Caco-2 (cell line): Measurements from ENCODE around the gene CYRIA. TPM values are rescaled to one million over a fixed set of nuclear protein-coding genes. Genes with fewer than 3 reads are reported as not detected.

Experiments
- BruUV-seq: library from RNA; stranded (reverse); fragments of 400-500 nt; replicated peaks from 2 replicates; lab custom pipeline; 2021; lab: Mats Ljungman, UMichigan
- CTCF ChIA-PET: fragments of 300-600 bp; sonication (Branson Sonifier 250); formaldehyde crosslinking; loops from one replicate; lab custom pipeline; 2022; ENCODE audit warnings: antibody characterized with exemption; lab: Charles Lee
- POLR2A ChIA-PET: fragments of 300-600 bp; sonication (Branson Sonifier 250); formaldehyde crosslinking; loops from one replicate; lab custom pipeline; 2022; ENCODE audit warnings: antibody characterized with exemption; lab: Charles Lee
- DNase-seq, 2 experiments: peaks; one replicate each; pipeline versions ENCODE4 v3.0.0 to v3.0.0-alpha.2; 2020 to 2022
- H3K27me3 ChIP-seq: replicated peaks from 2 replicates; pipeline ENCODE4 v1.6.0; 2011; ENCODE audit warnings: low read length; ENCODE audit not compliant: control insufficient read depth, insufficient read depth
- H3K36me3 ChIP-seq: 2 replicates; pipeline ENCODE4 v1.5.1; 2011; ENCODE audit warnings: low read length; ENCODE audit not compliant: control insufficient read depth, insufficient read depth
- H3K4me1 ChIP-seq: fragments of 250-450 bp; sonication (Bioruptor Pico); 2 replicates; pipeline ENCODE4 v1.5.1; 2020; ENCODE audit warnings: mild to moderate bottlenecking
- H3K4me3 ChIP-seq: 2 replicates; pipeline ENCODE4 v1.5.1; 2011; ENCODE audit warnings: low read depth, mild to moderate bottlenecking, control low read depth, low read length
- H3K9me3 ChIP-seq: fragments of 250-450 bp; sonication (Bioruptor Pico); 2 replicates; pipeline ENCODE4 v1.5.1; 2020; ENCODE audit warnings: mild to moderate bottlenecking, moderate library complexity
- H3K27ac Mint-ChIP-seq: one replicate; pipeline ENCODE4 v1.8.0; 2022; ENCODE audit warnings: mixed read lengths; ENCODE audit not compliant: unreplicated experiment
- H3K27me3 Mint-ChIP-seq: one replicate; pipeline ENCODE4 v1.8.0; 2022; ENCODE audit warnings: mixed read lengths; ENCODE audit not compliant: insufficient read depth, unreplicated experiment
- H3K36me3 Mint-ChIP-seq: one replicate; pipeline ENCODE4 v1.8.0; 2022; ENCODE audit warnings: mild to moderate bottlenecking, mixed read lengths; ENCODE audit not compliant: insufficient read depth, unreplicated experiment
- H3K4me1 Mint-ChIP-seq: one replicate; pipeline ENCODE4 v1.8.0; 2022; ENCODE audit warnings: low read depth, mixed read lengths; ENCODE audit not compliant: unreplicated experiment
- H3K4me3 Mint-ChIP-seq: one replicate; pipeline ENCODE4 v1.8.0; 2022; ENCODE audit warnings: mild to moderate bottlenecking, moderate library complexity, mixed read lengths; ENCODE audit not compliant: unreplicated experiment
- H3K9me3 Mint-ChIP-seq: one replicate; pipeline ENCODE4 v1.8.0; 2022; ENCODE audit warnings: mixed read lengths; ENCODE audit not compliant: unreplicated experiment
- CTCF ChIP-seq, 2 experiments: fragments of 200-600 bp in 1 of 2; IDR thresholded peaks; 1 replicate in 1 of 2; 2 replicates in 1 of 2; pipeline versions ENCODE4 v1.5.1 to v1.8.0; 2011 to 2022; ENCODE audit warnings: antibody characterized with exemption in 1 of 2, control low read depth in 1 of 2, inconsistent platforms in 1 of 2, low read depth in 1 of 2, low read length in 1 of 2, mild to moderate bottlenecking in 1 of 2, moderate library complexity in 1 of 2; ENCODE audit not compliant: insufficient read depth in 1 of 2, severe bottlenecking in 1 of 2, unreplicated experiment in 1 of 2
- intact Hi-C: fragments of 100-400 bp; cut with micrococcal nuclease; formaldehyde crosslinking; loops from one replicate; pipeline ENCODE4 v1.10.0; 2022; ENCODE audit not compliant: unreplicated experiment
- total RNA-seq: library from RNA; stranded (reverse); gene quantifications from 2 replicates; pipeline ENCODE4 v1.2.3, GENCODE V29; 2022

Gene CYRIA
- total RNA-seq, 1 experiment from 2014 or later: 0.20 TPM

DNA sequence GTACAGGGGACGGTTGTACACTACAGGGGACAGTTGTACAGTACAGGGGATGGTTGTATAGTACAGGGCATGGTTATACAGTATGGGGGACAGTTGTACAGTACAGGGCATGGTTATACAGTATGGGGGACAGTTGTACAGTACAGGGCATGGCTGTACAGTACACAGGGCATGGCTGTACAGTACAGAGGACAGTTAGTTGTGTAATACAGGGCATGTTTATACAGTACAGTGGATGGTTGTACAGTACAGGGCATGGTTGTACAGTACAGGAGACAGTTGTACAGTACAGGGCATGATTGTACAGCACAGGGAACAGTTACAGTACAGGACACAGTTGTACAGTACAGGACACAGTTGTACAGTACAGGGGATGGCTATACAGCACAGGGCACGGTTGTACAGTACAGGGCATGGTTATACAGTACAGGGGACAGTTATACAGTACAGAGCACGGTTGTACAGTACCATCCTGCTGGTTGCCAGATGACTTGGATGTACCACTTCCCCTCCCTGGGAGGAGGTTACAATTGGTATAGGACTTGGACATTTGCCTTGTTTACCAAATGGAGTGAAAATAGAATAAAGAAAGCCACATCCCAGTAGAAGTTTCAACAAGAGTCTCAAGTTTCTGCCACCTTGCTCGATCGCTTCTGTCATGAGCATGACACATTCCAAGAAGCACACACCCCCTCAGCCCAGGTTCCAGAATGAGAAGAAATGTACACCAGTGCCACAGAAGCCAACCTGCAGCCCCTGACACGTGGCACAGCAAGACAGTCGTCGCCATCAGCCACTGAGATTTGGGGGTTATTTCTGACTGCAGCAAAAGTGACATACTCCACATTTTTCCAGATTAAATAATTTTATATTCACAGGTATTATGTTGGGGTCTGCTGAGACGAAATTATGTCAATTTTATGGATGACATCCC, 16.0 kb downstream of the CYRIA start:
- no peaks in the 10 kb centered on the region for H3K27me3 Mint-ChIP-seq
- H3K27ac Mint-ChIP-seq: no peak overlapping the region
- POLR2A ChIA-PET: no interaction called here
- intact Hi-C loops: no loop called here
- Histone ChIP-seq H3K36me3 (no peaks in the 10 kb centered on the region), H3K4me3 (no peak overlapping the region), H3K9me3 (no peaks in the 10 kb centered on the region), H3K4me1 (0 out of 2 replicates have a peak, but pooled peaks cover 4% of the 10 kb centered on the region), H3K27me3 (no peaks in the 10 kb centered on the region)
- H3K4me1 Mint-ChIP-seq: peaks cover 6% of the 10 kb centered on the region
- TF ChIP-seq CTCF (IDR thresholded peaks at IDR 0.05; ENCODE audit: insufficient read depth in 1 of 2, low read depth in 1 of 2, low read length in 1 of 2, severe bottlenecking in 1 of 2, unreplicated experiment in 1 of 2): no peak
- no peak for DNase-seq
- no peaks in the 10 kb centered on the region for H3K9me3 Mint-ChIP-seq
- H3K4me3 Mint-ChIP-seq: no peak overlapping the region
- CTCF ChIA-PET: no interaction called here
- no peaks in the 10 kb centered on the region for H3K36me3 Mint-ChIP-seq
- no TSS peak for BruUV-seq

DNA sequence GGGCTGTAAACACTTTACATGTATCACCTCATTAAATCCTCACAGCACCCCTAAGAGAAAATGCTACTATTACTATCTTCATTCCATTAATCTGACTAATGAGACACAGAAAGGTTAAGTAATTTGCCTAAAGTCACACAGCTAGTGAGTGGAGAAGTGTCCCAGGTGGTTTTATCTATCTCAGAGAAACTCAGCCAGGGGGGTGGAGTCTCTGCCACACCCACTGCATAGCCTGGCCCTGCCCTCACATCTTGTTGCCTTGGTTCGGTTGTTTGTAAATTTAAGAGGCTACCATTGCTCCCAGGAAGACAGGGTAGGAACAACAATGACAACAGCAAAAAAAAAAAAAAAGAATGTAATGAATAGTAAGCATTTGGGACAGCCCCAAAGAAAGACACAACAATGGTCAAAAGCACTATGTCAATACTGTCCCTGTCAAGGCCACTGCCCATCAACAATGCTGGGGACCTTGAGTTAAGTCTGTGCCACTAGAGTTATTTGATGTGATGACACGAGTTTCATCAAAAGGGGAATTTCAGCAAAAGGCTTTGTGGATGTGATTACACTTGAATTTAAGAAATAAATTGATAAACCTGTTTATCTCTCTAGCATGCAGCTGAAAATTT, 17.5 kb downstream of the CYRIA start:
- Mint-ChIP-seq H3K27ac (no peak overlapping the region), H3K36me3 (no peaks in the 10 kb centered on the region), H3K4me3 (no peak overlapping the region), H3K4me1 (peaks cover 2% of the 10 kb centered on the region), H3K27me3 (no peaks in the 10 kb centered on the region), H3K9me3 (no peaks in the 10 kb centered on the region)
- no peaks in the 10 kb centered on the region for H3K36me3 ChIP-seq
- ChIA-PET POLR2A (no interaction called here), CTCF (no interaction called here)
- no peaks in the 10 kb centered on the region for H3K27me3 ChIP-seq
- 0 out of 2 replicates have a peak, but pooled peaks cover 4% of the 10 kb centered on the region for H3K4me1 ChIP-seq
- TF ChIP-seq CTCF (IDR thresholded peaks at IDR 0.05; ENCODE audit: insufficient read depth in 1 of 2, low read depth in 1 of 2, low read length in 1 of 2, severe bottlenecking in 1 of 2, unreplicated experiment in 1 of 2): no peak
- no TSS peak for BruUV-seq
- H3K9me3 ChIP-seq: no peaks in the 10 kb centered on the region
- no peak overlapping the region for H3K4me3 ChIP-seq
- DNase-seq: no peak
- intact Hi-C loops: no loop called here

GRCh38 chr2:16645775-16646559, 19.7 kb downstream of the CYRIA start:
- Mint-ChIP-seq H3K4me1 (no peaks in the 10 kb centered on the region), H3K36me3 (no peaks in the 10 kb centered on the region), H3K27ac (no peak overlapping the region), H3K27me3 (peaks cover 9% of the 10 kb centered on the region), H3K4me3 (no peak overlapping the region), H3K9me3 (no peaks in the 10 kb centered on the region)
- no TSS peak for BruUV-seq
- DNase-seq: no peak
- ChIA-PET CTCF (no interaction called here), POLR2A (no interaction called here)
- 0 out of 2 replicates have a peak, but pooled peaks cover 4% of the 10 kb centered on the region for H3K4me1 ChIP-seq
- intact Hi-C loops: no loop called here
- H3K27me3 ChIP-seq: no peaks in the 10 kb centered on the region
- TF ChIP-seq CTCF (IDR thresholded peaks at IDR 0.05; ENCODE audit: insufficient read depth in 1 of 2, low read depth in 1 of 2, low read length in 1 of 2, severe bottlenecking in 1 of 2, unreplicated experiment in 1 of 2): no peak
- no peaks in the 10 kb centered on the region for H3K9me3 ChIP-seq
- H3K36me3 ChIP-seq: no peaks in the 10 kb centered on the region
- H3K4me3 ChIP-seq: no peak overlapping the region
